A673 (cell line): Measurements from ENCODE around the gene KIF9. TPM values are rescaled to one million over a fixed set of nuclear protein-coding genes. Genes with fewer than 3 reads are reported as not detected.

ENCODE experiments used
- BruUV-seq: library from RNA; stranded (reverse); fragments of 400-500 nt; replicated peaks from 2 replicates; lab custom pipeline; 2021; lab: Mats Ljungman, UMichigan
- CTCF ChIA-PET: fragments of 300-600 bp; sonication (Branson Sonifier 250); formaldehyde crosslinking; loops from one replicate; lab custom pipeline; 2022; ENCODE audit warnings: antibody characterized with exemption; lab: Charles Lee
- POLR2A ChIA-PET: fragments of 300-600 bp; sonication (Branson Sonifier 250); formaldehyde crosslinking; loops from one replicate; lab custom pipeline; 2022; ENCODE audit warnings: antibody characterized with exemption; ENCODE audit not compliant: low non-redundant PET; lab: Charles Lee
- DNase-seq: peaks from one replicate; pipeline ENCODE4 v3.0.0-alpha.2; 2015; ENCODE audit warnings: low spot score
- H3K27ac ChIP-seq: fragments of 200-600 bp; sonication (generic); 2 replicates; pipeline ENCODE4 v1.5.1; 2016; ENCODE audit warnings: mixed run types, low read depth, mild to moderate bottlenecking, mixed read lengths, antibody characterized with exemption, low read length; ENCODE audit not compliant: poor library complexity, severe bottlenecking
- H3K27me3 ChIP-seq: fragments of 200-600 bp; sonication (generic); replicated peaks from 2 replicates; pipeline ENCODE4 v1.6.1; 2017; ENCODE audit warnings: mixed run types, low read depth, mild to moderate bottlenecking, mixed read lengths, antibody characterized with exemption, low read length; ENCODE audit not compliant: insufficient read depth, poor library complexity
- H3K36me3 ChIP-seq: fragments of 200-600 bp; sonication (generic); 2 replicates; pipeline ENCODE4 v1.6.1; 2016; ENCODE audit warnings: mixed run types, mild to moderate bottlenecking, mixed read lengths, antibody characterized with exemption, low read length; ENCODE audit not compliant: insufficient read depth, poor library complexity, severe bottlenecking
- H3K4me1 ChIP-seq: fragments of 200-600 bp; sonication (generic); 2 replicates; pipeline ENCODE4 v1.6.1; 2017; ENCODE audit warnings: mixed run types, mild to moderate bottlenecking, mixed read lengths, antibody characterized with exemption, low read length; ENCODE audit not compliant: insufficient read depth, poor library complexity, severe bottlenecking
- H3K4me3 ChIP-seq: fragments of 200-600 bp; sonication (generic); 2 replicates; pipeline ENCODE4 v1.5.1; 2016; ENCODE audit warnings: low read depth, mixed run types, mild to moderate bottlenecking, mixed read lengths, low read length; ENCODE audit not compliant: poor library complexity, severe bottlenecking
- H3K9me3 ChIP-seq: fragments of 200-600 bp; sonication (generic); 2 replicates; pipeline ENCODE4 v1.6.1; 2016; ENCODE audit warnings: mixed run types, low read depth, mild to moderate bottlenecking, mixed read lengths, antibody characterized with exemption, low read length; ENCODE audit not compliant: poor library complexity, severe bottlenecking
- EZH2 ChIP-seq: fragments of 200-600 bp; sonication (generic); IDR thresholded peaks from 2 replicates; pipeline ENCODE4 v1.6.1; 2017; ENCODE audit warnings: borderline replicate concordance, low read depth, mild to moderate bottlenecking, mixed read lengths, antibody characterized with exemption, low read length; ENCODE audit not compliant: poor library complexity, severe bottlenecking
- intact Hi-C: fragments of 100-400 bp; cut with micrococcal nuclease; formaldehyde crosslinking; loops from one replicate; pipeline ENCODE4 v1.10.0; 2022; ENCODE audit not compliant: unreplicated experiment
- total RNA-seq: library from RNA; stranded (reverse); gene quantifications from 2 replicates; pipeline ENCODE4 v1.2.3, GENCODE V29; 2021
- TF ChIP-seq, protein P1 (sequence below): fragments of 300-800, 200-600 bp; sonication (generic); conservative IDR thresholded peaks from 2 replicates; pipeline ENCODE4 v1.5.1; 2017; ENCODE audit warnings: low read depth, mild to moderate bottlenecking, antibody characterized with exemption, low read length, moderate library complexity, mixed read lengths

The KIF9 gene
- total RNA-seq, 1 experiment from 2014 or later = 4.7 TPM

DNA sequence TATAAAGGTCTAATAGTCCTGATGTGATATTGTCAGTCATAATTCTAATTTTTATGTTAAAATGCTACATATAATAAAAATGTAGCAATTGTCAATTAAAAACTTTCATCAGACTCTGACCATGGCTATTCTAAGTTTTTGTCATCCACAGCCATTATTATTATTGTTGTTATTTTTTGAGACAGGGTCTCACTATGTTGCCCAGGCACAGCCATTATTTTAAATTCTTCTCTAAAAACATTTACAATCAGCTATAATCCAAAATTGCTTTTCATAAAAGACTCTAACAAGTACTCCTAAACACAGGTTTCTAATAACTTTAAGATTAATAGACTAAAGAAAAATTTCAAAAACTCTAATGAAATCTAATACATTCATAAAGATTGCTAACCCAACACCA is 77.7 kb downstream of the KIF9 start:
- TF ChIP-seq, protein P1, sequence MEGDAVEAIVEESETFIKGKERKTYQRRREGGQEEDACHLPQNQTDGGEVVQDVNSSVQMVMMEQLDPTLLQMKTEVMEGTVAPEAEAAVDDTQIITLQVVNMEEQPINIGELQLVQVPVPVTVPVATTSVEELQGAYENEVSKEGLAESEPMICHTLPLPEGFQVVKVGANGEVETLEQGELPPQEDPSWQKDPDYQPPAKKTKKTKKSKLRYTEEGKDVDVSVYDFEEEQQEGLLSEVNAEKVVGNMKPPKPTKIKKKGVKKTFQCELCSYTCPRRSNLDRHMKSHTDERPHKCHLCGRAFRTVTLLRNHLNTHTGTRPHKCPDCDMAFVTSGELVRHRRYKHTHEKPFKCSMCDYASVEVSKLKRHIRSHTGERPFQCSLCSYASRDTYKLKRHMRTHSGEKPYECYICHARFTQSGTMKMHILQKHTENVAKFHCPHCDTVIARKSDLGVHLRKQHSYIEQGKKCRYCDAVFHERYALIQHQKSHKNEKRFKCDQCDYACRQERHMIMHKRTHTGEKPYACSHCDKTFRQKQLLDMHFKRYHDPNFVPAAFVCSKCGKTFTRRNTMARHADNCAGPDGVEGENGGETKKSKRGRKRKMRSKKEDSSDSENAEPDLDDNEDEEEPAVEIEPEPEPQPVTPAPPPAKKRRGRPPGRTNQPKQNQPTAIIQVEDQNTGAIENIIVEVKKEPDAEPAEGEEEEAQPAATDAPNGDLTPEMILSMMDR = no peak
- no peak for TF ChIP-seq EZH2
- Histone ChIP-seq H3K9me3 (no peaks in the 10 kb centered on the region), H3K4me3 (no peak overlapping the region), H3K4me1 (no peaks in the 10 kb centered on the region), H3K27ac (no peak overlapping the region), H3K36me3 (no peaks in the 10 kb centered on the region), H3K27me3 (no peaks in the 10 kb centered on the region)
- no peak for DNase-seq
- intact Hi-C loops = no loop called here
- ChIA-PET CTCF (no interaction called here), POLR2A (no interaction called here)
- BruUV-seq = no TSS peak

DNA sequence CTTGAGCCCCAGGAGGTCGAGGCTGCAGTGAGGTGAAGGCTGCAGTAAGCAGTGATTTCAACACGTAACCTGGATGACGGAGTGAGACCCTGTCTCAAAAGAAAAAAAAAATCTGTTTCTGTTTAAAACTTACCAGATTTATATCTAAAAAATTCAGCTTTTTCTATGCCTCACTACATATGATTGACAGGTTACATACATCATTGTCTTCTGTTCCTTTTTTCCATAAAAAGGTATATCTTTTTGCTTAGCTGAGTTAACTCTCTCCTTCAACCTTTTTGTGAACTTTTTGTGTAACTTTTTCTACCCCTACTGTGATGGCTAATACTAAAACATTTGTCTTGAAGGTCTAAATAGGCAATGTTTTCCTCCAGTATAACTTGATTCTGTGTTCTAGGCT is 80.1 kb downstream of the KIF9 start:
- CTCF ChIA-PET = no interaction called here
- no peaks in the 10 kb centered on the region for H3K9me3 ChIP-seq
- TF ChIP-seq, protein P1 = no peak
- no peak for TF ChIP-seq EZH2
- DNase-seq = no peak
- H3K27ac ChIP-seq = no peak overlapping the region
- intact Hi-C loops = no loop called here
- H3K4me3 ChIP-seq = no peak overlapping the region
- H3K4me1 ChIP-seq = no peaks in the 10 kb centered on the region
- no peaks in the 10 kb centered on the region for H3K36me3 ChIP-seq
- no TSS peak for BruUV-seq
- H3K27me3 ChIP-seq = no peaks in the 10 kb centered on the region
- POLR2A ChIA-PET = no interaction called here

DNA sequence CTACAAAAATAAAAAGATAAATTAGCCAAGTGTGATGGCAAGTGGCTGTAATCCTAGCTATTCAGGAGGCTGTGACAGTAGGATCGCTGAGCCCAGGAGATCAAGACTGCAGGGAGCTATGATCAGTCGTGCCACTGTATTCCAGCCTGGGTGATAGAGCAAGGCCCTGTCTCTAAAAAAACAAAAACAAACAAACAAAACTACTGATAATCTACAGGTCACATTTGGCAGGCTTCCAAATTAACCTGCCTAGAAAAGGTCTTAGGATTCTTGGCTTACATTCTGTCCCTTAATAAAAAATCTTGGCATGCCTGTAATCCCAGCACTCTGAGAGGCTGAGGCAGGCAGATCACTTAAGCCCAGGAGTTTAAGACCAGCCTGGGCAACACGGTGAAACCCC is 85.3 kb downstream of the KIF9 start:
- Histone ChIP-seq H3K4me1 (no peaks in the 10 kb centered on the region), H3K9me3 (no peaks in the 10 kb centered on the region), H3K36me3 (no peaks in the 10 kb centered on the region), H3K27me3 (no peaks in the 10 kb centered on the region), H3K4me3 (no peak overlapping the region), H3K27ac (no peak overlapping the region)
- intact Hi-C loops = no loop called here
- no TSS peak for BruUV-seq
- CTCF ChIA-PET = no interaction called here
- TF ChIP-seq, protein P1 = no peak
- no peak for TF ChIP-seq EZH2
- POLR2A ChIA-PET = no interaction called here
- no peak for DNase-seq
